GM12873 (cell line): ENCODE data around the gene TYMP.

Source experiments
- TF ChIP-seq, protein P1 (sequence below): IDR thresholded peaks from 2 replicates; pipeline ENCODE4 v1.5.1; 2012; ENCODE audit warnings: low read depth, mild to moderate bottlenecking, moderate library complexity, low read length, control low read depth; ENCODE audit not compliant: insufficient read depth; ENCODE audit errors: missing control alignments

The TYMP gene

DNA sequence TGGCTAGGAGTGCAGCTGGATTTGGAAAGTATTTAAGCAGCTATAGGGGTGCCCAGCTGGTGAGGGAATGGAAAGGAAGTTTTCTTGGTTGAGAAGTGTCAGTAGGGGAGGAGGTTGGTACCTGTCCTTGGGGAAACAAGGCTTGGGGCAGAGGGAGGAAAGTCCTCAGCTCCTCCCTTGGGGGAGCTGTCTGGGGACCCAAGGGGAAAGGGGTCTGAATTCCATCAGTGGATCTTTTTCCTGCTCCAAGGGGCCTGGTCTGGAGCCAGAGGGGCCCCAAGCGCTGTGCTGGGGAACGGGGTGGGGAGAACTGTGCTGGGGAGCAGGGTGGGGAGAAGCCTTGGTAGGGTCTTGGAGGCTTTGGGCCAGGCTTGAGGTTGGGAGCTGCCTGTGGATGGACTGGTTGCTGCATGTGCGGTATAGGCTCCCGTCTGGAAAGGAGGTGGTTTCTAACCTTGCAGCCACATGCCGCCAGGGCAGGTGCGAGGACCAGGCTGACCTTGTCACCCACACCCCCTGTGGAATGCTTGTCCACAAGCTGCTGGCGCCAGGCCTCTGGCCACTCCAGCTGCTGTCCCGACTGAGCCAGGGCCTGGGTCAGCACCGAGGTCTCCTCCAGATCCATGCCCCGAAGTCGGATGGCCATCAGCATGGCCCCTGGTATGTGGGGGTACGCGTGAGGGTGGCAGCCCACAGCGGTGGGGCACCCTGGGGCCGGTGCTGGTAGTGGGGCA is 963 bp downstream of the TYMP start:
- TF ChIP-seq, protein P1, sequence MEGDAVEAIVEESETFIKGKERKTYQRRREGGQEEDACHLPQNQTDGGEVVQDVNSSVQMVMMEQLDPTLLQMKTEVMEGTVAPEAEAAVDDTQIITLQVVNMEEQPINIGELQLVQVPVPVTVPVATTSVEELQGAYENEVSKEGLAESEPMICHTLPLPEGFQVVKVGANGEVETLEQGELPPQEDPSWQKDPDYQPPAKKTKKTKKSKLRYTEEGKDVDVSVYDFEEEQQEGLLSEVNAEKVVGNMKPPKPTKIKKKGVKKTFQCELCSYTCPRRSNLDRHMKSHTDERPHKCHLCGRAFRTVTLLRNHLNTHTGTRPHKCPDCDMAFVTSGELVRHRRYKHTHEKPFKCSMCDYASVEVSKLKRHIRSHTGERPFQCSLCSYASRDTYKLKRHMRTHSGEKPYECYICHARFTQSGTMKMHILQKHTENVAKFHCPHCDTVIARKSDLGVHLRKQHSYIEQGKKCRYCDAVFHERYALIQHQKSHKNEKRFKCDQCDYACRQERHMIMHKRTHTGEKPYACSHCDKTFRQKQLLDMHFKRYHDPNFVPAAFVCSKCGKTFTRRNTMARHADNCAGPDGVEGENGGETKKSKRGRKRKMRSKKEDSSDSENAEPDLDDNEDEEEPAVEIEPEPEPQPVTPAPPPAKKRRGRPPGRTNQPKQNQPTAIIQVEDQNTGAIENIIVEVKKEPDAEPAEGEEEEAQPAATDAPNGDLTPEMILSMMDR, result no peak

DNA sequence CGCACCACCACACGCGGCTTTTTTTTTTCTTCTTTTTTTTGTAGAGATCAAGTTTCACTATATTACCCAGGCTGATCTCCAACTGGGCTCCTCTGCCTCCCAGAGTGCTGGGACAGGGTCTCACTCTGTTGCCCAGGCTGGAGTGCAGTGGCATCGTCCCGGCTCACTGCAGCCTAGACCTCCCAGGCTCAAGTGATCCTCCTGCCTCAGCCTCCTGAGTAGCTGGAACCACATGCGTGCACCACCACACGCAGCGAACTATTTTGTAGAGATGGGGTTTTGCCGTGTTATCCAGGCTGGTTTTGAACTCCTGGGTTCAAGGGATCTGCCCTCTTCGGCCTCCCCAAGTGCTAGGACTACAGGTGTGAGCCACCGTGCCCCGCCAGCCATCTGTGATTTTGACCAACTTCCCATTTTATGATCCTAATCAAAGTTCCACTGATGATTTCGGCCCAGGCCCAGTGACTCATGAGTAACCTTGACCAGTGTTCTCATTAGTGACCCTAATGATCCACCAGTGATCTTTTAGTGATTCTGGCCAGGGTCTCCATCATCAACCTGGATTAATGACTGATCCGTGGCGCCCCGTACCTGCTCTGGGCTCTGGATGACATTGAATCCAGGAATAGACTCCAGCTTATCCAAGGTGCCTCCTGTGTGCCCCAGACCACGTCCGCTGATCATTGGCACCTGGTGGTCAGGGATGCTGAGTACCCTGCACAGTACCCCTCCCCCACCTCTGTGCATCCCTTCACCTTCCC is 1.7 kb downstream of the TYMP start:
- TF ChIP-seq, protein P1, result no peak

DNA sequence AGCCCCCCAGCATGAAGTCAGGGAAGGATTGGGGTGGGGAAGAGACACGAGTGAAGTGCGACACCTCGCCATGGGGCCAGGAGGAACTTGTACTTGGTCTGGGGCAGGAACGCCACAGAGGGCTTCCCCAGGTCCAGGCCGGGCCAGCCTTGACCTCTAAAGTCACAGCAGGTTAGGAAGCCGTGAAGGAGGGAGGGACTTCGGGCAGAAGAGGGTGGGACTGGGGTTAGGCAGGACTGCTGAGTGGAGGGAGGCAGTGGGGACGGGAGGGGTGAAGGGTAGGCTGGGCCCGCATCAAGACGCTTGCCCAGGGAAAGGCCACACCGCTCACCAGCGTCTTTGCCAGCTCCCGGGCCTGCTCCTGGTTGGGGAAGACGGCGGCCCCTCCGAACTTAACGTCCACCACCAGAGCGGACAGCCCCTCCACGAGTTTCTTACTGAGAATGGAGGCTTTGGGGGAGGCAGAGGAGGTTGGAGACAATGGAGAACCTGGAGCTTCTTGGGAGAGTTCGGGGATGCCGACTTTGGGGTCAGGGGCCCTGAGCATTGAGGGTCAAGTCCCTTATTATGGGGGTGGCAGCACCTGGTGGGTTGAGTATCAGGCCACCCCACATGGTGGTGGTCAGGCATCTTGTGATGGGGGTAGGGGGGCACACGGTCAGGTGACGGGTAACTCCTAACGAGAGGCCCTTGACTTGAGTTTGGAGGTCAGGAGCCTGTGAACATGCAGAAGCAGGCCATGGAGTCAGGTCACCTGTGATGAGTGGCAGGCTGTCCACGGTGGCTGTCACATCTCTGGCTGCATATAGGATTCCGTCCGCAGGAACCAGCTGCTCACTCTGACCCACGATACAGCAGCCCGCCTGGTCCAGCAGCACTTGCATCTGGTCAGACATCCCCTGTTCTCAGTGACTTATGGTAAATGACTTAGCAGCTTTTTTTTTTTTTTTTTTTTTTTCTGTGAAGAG is 2.7 kb downstream of the TYMP start:
- TF ChIP-seq, protein P1, result no peak

DNA sequence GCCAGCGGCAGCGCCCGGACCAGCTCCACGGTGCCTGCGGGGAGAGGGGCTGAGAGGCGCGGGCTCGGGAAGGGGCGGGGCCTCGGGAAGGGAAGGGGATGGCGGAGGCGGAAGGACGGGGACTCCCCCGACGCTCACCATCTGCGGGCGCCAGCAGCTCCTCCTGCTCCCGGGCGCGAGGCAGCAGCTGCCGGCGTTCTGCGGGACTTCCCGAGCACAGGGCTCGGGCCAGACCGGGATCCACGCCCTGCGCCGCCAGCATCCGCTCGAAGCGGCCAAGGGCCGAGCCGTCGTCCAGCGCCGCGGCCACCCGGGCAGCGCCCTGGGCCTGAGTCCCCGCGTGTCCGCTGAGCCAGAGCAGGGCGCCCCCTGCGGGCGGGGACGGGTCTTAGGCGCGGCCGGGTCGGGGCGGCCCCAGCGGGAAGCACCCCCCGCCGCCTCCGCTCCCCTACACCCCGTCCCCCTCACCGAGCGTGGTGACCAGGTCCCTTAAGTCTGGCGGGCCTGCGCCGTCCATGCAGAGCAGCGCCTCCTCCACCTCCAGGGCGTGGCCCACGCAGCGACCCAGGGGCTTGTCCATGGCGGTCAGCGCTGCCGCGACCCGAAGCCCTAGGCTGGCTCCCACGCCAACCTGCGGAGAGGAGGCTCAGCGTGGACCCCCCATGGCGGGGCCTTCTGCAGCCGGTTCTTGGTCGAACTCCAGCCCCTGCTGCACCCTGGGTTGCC is 3.5 kb downstream of the TYMP start:
- TF ChIP-seq, protein P1, result peak; percentile 77

DNA sequence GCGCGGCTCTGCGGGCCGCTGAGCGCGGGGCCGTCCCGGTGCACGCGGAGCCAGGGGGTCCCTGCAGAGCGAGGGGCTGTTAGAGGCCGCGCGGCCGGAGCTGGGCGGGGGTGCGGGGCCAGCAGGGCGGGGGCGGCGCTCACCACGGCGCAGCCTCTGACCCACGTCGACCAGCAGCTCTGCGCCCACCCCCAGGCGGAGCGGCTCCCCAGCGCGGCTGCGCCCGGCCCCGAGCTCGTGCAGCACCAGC is 4.0 kb downstream of the TYMP start:
- TF ChIP-seq, protein P1, result no peak

DNA sequence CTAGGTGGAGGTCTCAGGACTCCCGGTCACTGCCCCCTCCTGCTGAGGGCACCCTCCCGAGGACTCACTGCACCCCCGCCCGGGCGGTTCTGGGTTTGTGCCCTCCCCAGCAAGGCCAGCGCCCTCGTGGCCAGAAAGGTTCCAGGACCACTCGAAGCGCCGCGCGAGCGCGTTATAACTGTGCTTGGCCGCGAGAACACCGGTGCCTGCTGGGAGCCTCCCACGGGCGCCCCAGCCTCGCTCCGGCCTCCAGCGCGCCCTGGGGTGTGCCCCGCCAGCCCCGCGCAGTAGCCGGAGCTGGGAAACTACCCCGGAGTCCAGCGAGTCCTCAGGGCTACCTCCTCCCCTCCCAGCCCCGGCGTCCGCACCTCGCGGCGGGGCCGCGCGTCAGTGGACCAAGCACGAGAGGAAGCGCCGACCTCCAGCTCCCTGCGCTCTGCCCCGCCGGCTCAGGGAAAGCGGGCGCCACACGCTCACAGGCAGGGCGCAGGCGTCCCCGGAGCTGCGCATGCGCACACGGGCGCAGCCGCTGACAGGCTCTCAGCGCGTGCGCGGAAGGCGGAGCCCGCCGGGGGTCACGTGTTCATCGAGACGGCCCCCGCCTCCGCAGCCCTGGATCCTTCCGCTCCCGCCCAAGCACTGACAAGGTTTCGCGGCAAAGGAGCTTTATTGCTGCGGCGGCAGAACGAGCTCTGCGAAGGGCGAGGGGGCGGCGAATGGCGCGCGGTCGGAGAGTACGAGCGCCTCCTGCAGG is 4.5 kb downstream of the TYMP start, which contains the start of gene SCO2:
Gene SCO2, minus strand, starts transcription at position 495 of the 754 bp plus-strand sequence. CDS start 1,187 bp downstream, outside the sequence.
- TF ChIP-seq, protein P1, result peak; percentile 63
